Activated CD4-positive, alpha-beta memory T cell treated with anti-CD3 and anti-CD28 coated beads for 36 hours (primary cell): Measurements from ENCODE around the gene CAPZB. TPM values are rescaled to one million over a fixed set of nuclear protein-coding genes. Genes with fewer than 3 reads are reported as not detected.
"Not testable (repeated sequence)": the region's sequence is repeated elsewhere in the genome, so short reads cannot be mapped to it uniquely, and the experiment has no call there.

Source experiments
- CTCF ChIA-PET: fragments of 350-600 bp; sonication (Branson Sonifier 250); formaldehyde crosslinking; loops from one replicate; lab custom pipeline; 2021; ENCODE audit warnings: antibody characterized with exemption, inconsistent platforms; lab: Charles Lee
- POLR2A ChIA-PET: fragments of 350-600 bp; sonication (Branson Sonifier 250); formaldehyde crosslinking; loops from one replicate; lab custom pipeline; 2021; ENCODE audit warnings: antibody characterized with exemption; lab: Charles Lee
- DNase-seq: peaks from one replicate; pipeline ENCODE4 v3.0.0-alpha.2; 2020
- H3K27ac Mint-ChIP-seq: one replicate; pipeline ENCODE4 v1.8.0; 2021; ENCODE audit warnings: mixed read lengths
- H3K27me3 Mint-ChIP-seq: one replicate; pipeline ENCODE4 v1.8.0; 2021; ENCODE audit warnings: mixed read lengths
- H3K36me3 Mint-ChIP-seq: one replicate; pipeline ENCODE4 v1.8.0; 2021; ENCODE audit warnings: mixed read lengths
- H3K4me1 Mint-ChIP-seq: one replicate; pipeline ENCODE4 v1.8.0; 2021; ENCODE audit warnings: low read depth, mixed read lengths
- H3K4me3 Mint-ChIP-seq: one replicate; pipeline ENCODE4 v1.8.0; 2021; ENCODE audit warnings: mild to moderate bottlenecking, mixed read lengths
- H3K9me3 Mint-ChIP-seq: one replicate; pipeline ENCODE4 v1.8.0; 2021; ENCODE audit warnings: mixed read lengths
- intact Hi-C: fragments of 100-400 bp; cut with micrococcal nuclease; formaldehyde crosslinking; loops from one replicate; pipeline ENCODE4 v1.15.1; 2023
- total RNA-seq, 2 experiments: library from RNA; stranded (reverse); gene quantifications; one replicate each; pipeline ENCODE4 v1.2.3, GENCODE V29; 2021

Gene CAPZB
- total RNA-seq, 2 experiments from 2014 or later: 388 to 419 TPM

DNA sequence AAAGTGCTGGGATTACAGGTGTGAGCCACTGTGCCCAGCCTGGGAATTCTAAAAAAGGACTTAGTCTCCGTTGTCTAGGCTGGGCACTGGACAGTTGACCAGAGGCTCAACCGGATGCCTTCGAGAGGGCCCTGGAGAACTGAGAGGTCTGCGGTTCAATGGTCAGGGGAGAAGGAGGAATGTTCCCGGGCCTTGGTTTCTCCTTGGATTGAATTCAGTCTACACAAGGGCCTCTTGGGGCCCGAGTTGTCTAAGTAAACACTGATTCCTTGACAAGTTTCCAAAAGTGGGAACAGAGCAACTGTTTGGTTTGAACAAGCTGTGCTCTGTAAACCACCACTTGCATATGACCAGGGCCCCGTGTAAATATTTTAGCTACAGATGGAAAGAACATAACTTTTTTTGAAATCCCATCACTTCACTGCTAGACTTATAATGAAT is 29.1 kb upstream of the CAPZB start:
- intact Hi-C loops: no loop called here
- Mint-ChIP-seq H3K27ac (no peak overlapping the region), H3K4me1 (peaks cover 10% of the 10 kb centered on the region), H3K27me3 (no peaks in the 10 kb centered on the region), H3K4me3 (no peak overlapping the region), H3K36me3 (no peaks in the 10 kb centered on the region), H3K9me3 (peaks cover 3% of the 10 kb centered on the region)
- no peak for DNase-seq
- ChIA-PET CTCF (no interaction called here), POLR2A (no interaction called here)

DNA sequence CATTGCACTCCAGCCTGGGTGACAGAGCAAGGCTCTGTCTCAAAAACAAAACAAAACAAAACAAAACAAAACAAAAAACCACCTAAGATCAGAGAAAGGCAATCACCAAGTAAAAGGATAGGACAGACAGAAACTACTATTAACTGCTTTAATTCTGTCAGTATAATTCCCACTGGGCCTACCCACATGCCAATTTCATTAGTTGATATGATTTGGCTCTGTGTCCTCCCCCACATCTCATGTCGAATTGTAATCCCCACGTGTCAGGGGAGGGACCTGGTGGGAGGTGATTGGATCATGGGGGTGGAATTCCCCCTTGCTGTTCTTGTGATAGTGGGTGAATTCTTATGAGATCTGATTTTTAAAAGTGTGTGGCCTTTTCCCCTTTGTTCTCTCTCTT is 27.2 kb upstream of the CAPZB start:
- Mint-ChIP-seq H3K36me3 (no peaks in the 10 kb centered on the region), H3K4me3 (no peak overlapping the region), H3K4me1 (peaks cover 19% of the 10 kb centered on the region), H3K27ac (peak overlapping the region; percentile 21), H3K9me3 (peaks cover 2% of the 10 kb centered on the region), H3K27me3 (no peaks in the 10 kb centered on the region)
- ChIA-PET CTCF (no interaction called here), POLR2A (no interaction called here)
- intact Hi-C loops: no loop called here
- no peak for DNase-seq

- no peak overlapping the region for H3K4me3 Mint-ChIP-seq
- ChIA-PET POLR2A (no interaction called here), CTCF (interaction anchor here (0.8 to 1.5 kb wide), 3 partner anchors 23 to 300 kb away, joined by 3 to 7 read pairs (median 4); no protein-coding TSS in a partner anchor)
- DNase-seq: no peak
- no peaks in the 10 kb centered on the region for H3K27me3 Mint-ChIP-seq
- intact Hi-C loops: no loop called here
- no peaks in the 10 kb centered on the region for H3K36me3 Mint-ChIP-seq
- H3K27ac Mint-ChIP-seq: no peak overlapping the region
- H3K9me3 Mint-ChIP-seq: no peaks in the 10 kb centered on the region
- H3K4me1 Mint-ChIP-seq: peaks cover 21% of the 10 kb centered on the region
Observed at GRCh38 chr1:19511116-19511515, 25.8 kb upstream of the CAPZB start.

DNA sequence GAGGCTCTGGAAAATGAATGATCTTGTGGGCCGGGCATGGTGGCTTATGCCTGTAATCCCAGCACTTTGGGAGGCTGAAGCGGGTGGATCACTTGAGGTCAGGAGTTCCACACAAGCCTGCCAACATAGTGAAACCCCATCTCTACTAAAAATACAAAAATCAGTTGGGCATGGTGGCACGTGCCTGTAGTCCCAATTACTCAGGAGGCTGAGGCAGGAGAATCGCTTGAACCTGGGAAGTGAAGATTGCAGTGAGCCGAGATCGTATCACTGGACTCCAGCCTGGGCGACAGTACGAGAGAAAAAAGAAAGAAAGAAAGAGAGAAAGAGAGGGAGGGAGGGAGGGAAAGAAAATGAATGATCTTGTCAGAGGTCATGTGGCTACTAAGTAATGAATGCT is 24.3 kb upstream of the CAPZB start:
- CTCF ChIA-PET, H3K36me3 Mint-ChIP-seq, H3K27me3 Mint-ChIP-seq, DNase-seq, H3K9me3 Mint-ChIP-seq, intact Hi-C loops, H3K4me3 Mint-ChIP-seq, POLR2A ChIA-PET, H3K27ac Mint-ChIP-seq: not testable (repeated sequence)
- peaks cover 34% of the 10 kb centered on the region for H3K4me1 Mint-ChIP-seq

DNA sequence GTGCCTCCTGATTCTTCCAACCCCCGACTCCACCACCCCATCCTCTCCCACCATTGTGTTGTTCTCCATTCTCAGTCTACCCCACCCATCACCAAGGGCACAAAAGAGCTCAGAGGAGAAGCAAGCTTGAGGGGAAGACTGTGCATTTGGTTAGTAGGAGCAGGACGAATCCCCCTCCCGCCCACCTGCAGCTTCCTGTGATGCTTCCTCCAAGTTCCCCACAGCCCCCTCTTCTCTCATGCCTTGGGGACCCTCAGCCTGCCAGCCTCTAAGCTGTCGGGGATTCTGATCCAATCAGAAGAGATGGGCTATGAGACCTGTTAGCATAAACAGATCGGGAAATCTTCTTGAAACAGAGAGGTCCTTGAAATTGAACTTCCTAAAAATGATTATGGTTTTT is 22.2 kb upstream of the CAPZB start:
- intact Hi-C loops: no loop called here
- Mint-ChIP-seq H3K36me3 (no peaks in the 10 kb centered on the region), H3K4me3 (no peak overlapping the region), H3K4me1 (peaks cover 35% of the 10 kb centered on the region), H3K27ac (no peak overlapping the region), H3K9me3 (no peaks in the 10 kb centered on the region), H3K27me3 (no peaks in the 10 kb centered on the region)
- DNase-seq: no peak
- CTCF ChIA-PET: no interaction called here
- POLR2A ChIA-PET: no interaction called here

DNA sequence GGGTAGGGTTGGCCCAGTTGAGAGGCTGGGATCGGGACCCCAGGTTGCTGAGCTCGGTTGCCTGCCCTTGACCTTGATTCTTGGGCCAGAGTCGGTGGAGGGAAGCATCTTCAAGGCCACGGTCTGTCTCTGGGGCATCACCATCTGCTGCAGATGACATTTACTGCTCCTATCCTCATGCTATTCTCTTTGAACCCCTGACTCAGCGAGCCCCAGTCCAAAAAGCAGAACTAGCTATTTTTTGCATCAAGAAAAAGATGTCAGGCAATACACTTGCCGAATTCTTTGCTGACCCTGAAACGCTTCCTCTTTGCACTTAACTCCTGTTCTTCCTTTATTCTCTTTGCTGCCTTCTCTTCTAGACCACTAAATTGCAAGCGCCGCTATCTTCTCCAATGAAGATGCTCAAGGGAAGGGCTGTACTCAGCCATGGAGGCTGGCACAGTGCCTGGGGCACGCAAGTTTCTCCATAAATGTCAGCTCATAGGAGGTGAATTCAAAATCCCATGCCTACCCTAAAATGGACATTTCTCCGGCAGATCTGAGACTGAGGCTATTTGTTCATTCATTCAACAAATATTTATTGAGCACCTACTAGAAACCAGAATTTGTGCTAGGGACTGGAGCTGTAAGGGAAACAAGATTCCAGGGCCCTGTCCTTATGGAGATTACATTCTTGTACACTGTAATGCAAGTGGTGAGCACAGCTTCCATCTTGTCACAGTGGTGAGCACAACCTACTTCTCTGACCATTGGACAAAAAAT is 20.5 kb upstream of the CAPZB start:
- H3K4me1 Mint-ChIP-seq: peaks cover 37% of the 10 kb centered on the region
- intact Hi-C loops: no loop called here
- DNase-seq: no peak
- ChIA-PET POLR2A (no interaction called here), CTCF (interaction anchor here (0.5 kb wide), 1 partner anchor 74 kb away, joined by 3 read pairs; no protein-coding TSS in a partner anchor)
- no peak overlapping the region for H3K4me3 Mint-ChIP-seq
- no peaks in the 10 kb centered on the region for H3K9me3 Mint-ChIP-seq
- no peak overlapping the region for H3K27ac Mint-ChIP-seq
- H3K36me3 Mint-ChIP-seq: no peaks in the 10 kb centered on the region
- H3K27me3 Mint-ChIP-seq: no peaks in the 10 kb centered on the region

GRCh38 chr1:19504796-19505692 is 19.7 kb upstream of the CAPZB start:
- no peaks in the 10 kb centered on the region for H3K9me3 Mint-ChIP-seq
- POLR2A ChIA-PET: no interaction called here
- no peaks in the 10 kb centered on the region for H3K36me3 Mint-ChIP-seq
- no peak for DNase-seq
- peak overlapping the region; percentile 13 for H3K27ac Mint-ChIP-seq
- H3K4me3 Mint-ChIP-seq: no peak overlapping the region
- peaks cover 37% of the 10 kb centered on the region for H3K4me1 Mint-ChIP-seq
- no peaks in the 10 kb centered on the region for H3K27me3 Mint-ChIP-seq
- CTCF ChIA-PET: no interaction called here
- intact Hi-C loops: no loop called here

- peak overlapping the region; percentile 76 for H3K27ac Mint-ChIP-seq
- peaks cover 20% of the 10 kb centered on the region for H3K4me1 Mint-ChIP-seq
- POLR2A ChIA-PET: interaction anchor here (0.6 to 0.7 kb wide), 2 partner anchors 16 to 104 kb away, joined by 3 read pairs; no protein-coding TSS in a partner anchor
- H3K9me3 Mint-ChIP-seq, intact Hi-C loops, H3K4me3 Mint-ChIP-seq, H3K36me3 Mint-ChIP-seq, H3K27me3 Mint-ChIP-seq: not testable (repeated sequence)
- CTCF ChIA-PET: interaction anchor here (1.9 kb wide), 1 partner anchor 80 kb away, joined by 8 read pairs; no protein-coding TSS in a partner anchor
- DNase-seq: peak; percentile 36
Observed at GRCh38 chr1:19502284-19502683, 16.9 kb upstream of the CAPZB start.

DNA sequence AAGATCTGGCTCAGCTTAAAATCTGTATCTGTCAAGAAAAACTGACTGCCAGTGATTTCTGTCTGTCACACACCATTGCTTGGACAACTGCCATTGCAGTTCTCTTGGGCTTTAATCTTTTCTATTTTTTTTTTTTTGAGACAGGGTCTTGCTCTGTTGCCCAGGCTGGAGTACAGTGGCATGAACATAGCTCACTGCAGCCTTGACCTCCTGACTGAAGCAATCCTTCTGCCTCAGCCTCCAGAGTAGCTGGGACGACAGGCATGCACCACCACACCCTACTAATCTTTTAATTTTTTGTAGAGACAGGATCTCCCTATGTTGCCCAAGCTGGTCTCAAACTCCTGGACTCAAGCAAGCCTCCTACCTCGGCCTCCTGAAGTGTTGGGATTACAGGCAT is 14.5 kb upstream of the CAPZB start:
- H3K36me3 Mint-ChIP-seq, H3K27me3 Mint-ChIP-seq, DNase-seq, H3K9me3 Mint-ChIP-seq, H3K27ac Mint-ChIP-seq, intact Hi-C loops, H3K4me3 Mint-ChIP-seq: not testable (repeated sequence)
- ChIA-PET POLR2A (interaction anchor here (0.8 to 1.0 kb wide), 2 partner anchors 9 to 52 kb away, joined by 3 to 4 read pairs; no protein-coding TSS in a partner anchor), CTCF (interaction anchor here (1.0 to 2.5 kb wide), 4 partner anchors 10 to 109 kb away, joined by 3 to 10 read pairs (median 4); no protein-coding TSS in a partner anchor)
- peaks cover 23% of the 10 kb centered on the region for H3K4me1 Mint-ChIP-seq

GRCh38 chr1:19497443-19497842 is 12.1 kb upstream of the CAPZB start:
- DNase-seq, intact Hi-C loops, POLR2A ChIA-PET, H3K27me3 Mint-ChIP-seq, H3K4me3 Mint-ChIP-seq, H3K9me3 Mint-ChIP-seq, H3K27ac Mint-ChIP-seq, H3K36me3 Mint-ChIP-seq: not testable (repeated sequence)
- CTCF ChIA-PET: interaction anchor here (0.6 kb wide), 1 partner anchor 116 kb away, joined by 4 read pairs; no protein-coding TSS in a partner anchor
- peaks cover 24% of the 10 kb centered on the region for H3K4me1 Mint-ChIP-seq

DNA sequence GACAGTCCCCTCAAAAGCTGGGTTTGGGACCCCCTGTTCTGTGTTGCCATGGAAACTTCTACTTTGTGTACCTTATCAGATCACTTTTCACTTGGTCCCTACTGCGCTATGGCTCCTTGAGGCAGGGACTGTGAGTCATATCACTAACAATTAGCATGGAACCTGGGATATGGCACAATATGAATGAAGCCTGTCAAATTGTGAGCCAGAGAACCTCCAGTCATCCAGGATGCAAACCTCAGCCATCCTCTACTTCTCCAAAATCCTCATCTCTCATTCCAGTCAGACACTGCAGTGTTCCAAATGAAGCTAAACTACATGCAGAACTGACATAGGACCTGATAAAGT is 11.2 kb upstream of the CAPZB start:
- no peaks in the 10 kb centered on the region for H3K27me3 Mint-ChIP-seq
- peaks cover 26% of the 10 kb centered on the region for H3K4me1 Mint-ChIP-seq
- no peak for DNase-seq
- H3K4me3 Mint-ChIP-seq: no peak overlapping the region
- H3K36me3 Mint-ChIP-seq: no peaks in the 10 kb centered on the region
- intact Hi-C loops: no loop called here
- ChIA-PET CTCF (interaction anchor here (1.4 to 2.4 kb wide), 3 partner anchors 10 to 86 kb away, joined by 4 to 14 read pairs (median 7); no protein-coding TSS in a partner anchor), POLR2A (interaction anchor here (0.9 kb wide), 1 partner anchor 17 kb away, joined by 3 read pairs; no protein-coding TSS in a partner anchor)
- H3K9me3 Mint-ChIP-seq: no peaks in the 10 kb centered on the region
- no peak overlapping the region for H3K27ac Mint-ChIP-seq
